Endodermal cell (in vitro differentiated cells): ENCODE data around the gene PROB1. TPM values are rescaled to one million over a fixed set of nuclear protein-coding genes. Genes with fewer than 3 reads are reported as not detected.

ENCODE experiments used
- DNase-seq: peaks from one replicate; pipeline ENCODE4 v3.0.0-alpha.2; 2017
- H3K27ac ChIP-seq: 2 replicates; pipeline ENCODE4 v1.5.1; 2013; ENCODE audit warnings: mild to moderate bottlenecking, low read depth, low read length, moderate library complexity
- H3K27me3 ChIP-seq: 2 replicates; pipeline ENCODE4 v1.6.1; 2013; ENCODE audit warnings: mild to moderate bottlenecking, low read length, moderate library complexity; ENCODE audit not compliant: insufficient read depth, control insufficient read depth, poor library complexity, severe bottlenecking
- H3K36me3 ChIP-seq: 2 replicates; pipeline ENCODE4 v1.7.0; 2013; ENCODE audit warnings: mild to moderate bottlenecking, low read length, moderate library complexity; ENCODE audit not compliant: control insufficient read depth, insufficient read depth
- H3K4me1 ChIP-seq: one replicate; pipeline ENCODE4 v1.7.0; 2013; ENCODE audit warnings: low read length; ENCODE audit not compliant: control insufficient read depth, insufficient read depth
- H3K4me3 ChIP-seq: 2 replicates; pipeline ENCODE4 v1.5.1; 2013; ENCODE audit warnings: mild to moderate bottlenecking, low read length, moderate library complexity
- H3K9ac ChIP-seq: 2 replicates; pipeline ENCODE4 v1.6.1; 2013; ENCODE audit warnings: mild to moderate bottlenecking, low read length, moderate library complexity; ENCODE audit not compliant: poor library complexity, severe bottlenecking; ENCODE audit errors: extremely low read depth
- H3K9me3 ChIP-seq: 2 replicates; pipeline ENCODE4 v1.6.1; 2013; ENCODE audit warnings: mild to moderate bottlenecking, low read length, moderate library complexity; ENCODE audit not compliant: control insufficient read depth
- H3K27ac Mint-ChIP-seq: 2 replicates; pipeline ENCODE4 v1.8.0; 2020; ENCODE audit warnings: mixed read lengths
- H3K27me3 Mint-ChIP-seq: 2 replicates; pipeline ENCODE4 v1.8.0; 2021; ENCODE audit warnings: mild to moderate bottlenecking, mixed read lengths; ENCODE audit not compliant: insufficient read depth
- H3K36me3 Mint-ChIP-seq: 2 replicates; pipeline ENCODE4 v1.8.0; 2020; ENCODE audit warnings: low read depth, mixed read lengths
- H3K4me1 Mint-ChIP-seq: 2 replicates; pipeline ENCODE4 v1.8.0; 2020; ENCODE audit warnings: mixed read lengths
- H3K4me3 Mint-ChIP-seq: 2 replicates; pipeline ENCODE4 v1.8.0; 2020; ENCODE audit warnings: mild to moderate bottlenecking, moderate library complexity, mixed read lengths
- H3K9me3 Mint-ChIP-seq: 2 replicates; pipeline ENCODE4 v1.8.0; 2020; ENCODE audit warnings: mild to moderate bottlenecking, mixed read lengths
- WGBS, 2 experiments: methylation state at CpG; one replicate each; pipeline versions ENCODE4 v1.1.5 to v1.1.7; 2013; ENCODE audit warnings: missing lambda C conversion rate in 2 of 2, mixed read lengths in 1 of 2; ENCODE audit not compliant: insufficient coverage in 1 of 2, insufficient read length in 1 of 2; 5-methylcytosine and 5-hydroxymethylcytosine counted together
- total RNA-seq, 2 donors: library from RNA; stranded (reverse); fragmentation: NEBNext Ultra II Directional in 1 of 2; extraction: Animal tissue kit (Norgen Biotek cat#: 25700) in 1 of 2; gene quantifications; 2 replicates in 1 of 2; 3 replicates in 1 of 2; pipeline ENCODE4 v1.2.1, GENCODE V29; 2021
- TF ChIP-seq, protein P1 (sequence below): fragments of 200-600 bp; sonication (generic); conservative IDR thresholded peaks from 2 replicates; pipeline ENCODE4 v1.5.0; 2021; ENCODE audit warnings: antibody characterized with exemption, mild to moderate bottlenecking

PROB1 gene
- total RNA-seq, 2 donors from 2014 or later = 4.8 to 6.6 TPM

DNA sequence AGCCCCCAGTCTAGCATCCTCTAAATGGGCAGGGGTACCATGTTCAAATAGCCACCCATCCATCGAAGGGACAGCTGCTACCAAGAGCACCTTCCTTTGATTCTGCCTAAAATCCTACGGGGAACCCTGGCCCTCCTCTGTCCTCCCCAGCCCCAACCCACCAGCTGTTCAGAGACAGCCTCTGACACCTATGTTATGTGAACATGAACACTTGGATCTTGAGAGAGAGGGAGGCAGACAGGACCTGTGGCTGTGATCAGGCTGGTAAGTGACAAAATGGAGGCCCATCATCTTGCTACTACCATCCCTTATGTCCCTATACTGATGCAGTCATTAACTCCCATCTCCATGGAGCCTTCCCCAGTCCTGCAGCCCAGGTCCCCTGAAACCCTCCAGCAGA, 20.0 kb downstream of the PROB1 start:
- Mint-ChIP-seq H3K4me1 (no peaks in the 10 kb centered on the region), H3K9me3 (peaks cover 2% of the 10 kb centered on the region), H3K36me3 (peaks cover 35% of the 10 kb centered on the region), H3K27ac (no peak overlapping the region), H3K4me3 (no peak overlapping the region), H3K27me3 (no peaks in the 10 kb centered on the region)
- Histone ChIP-seq H3K4me3 (no peak overlapping the region), H3K4me1 (no peaks in the 10 kb centered on the region), H3K9ac (no peak overlapping the region), H3K27me3 (no peaks in the 10 kb centered on the region), H3K9me3 (no peaks in the 10 kb centered on the region), H3K36me3 (peaks cover 33% of the 10 kb centered on the region), H3K27ac (no peak overlapping the region)
- TF ChIP-seq, protein P1, sequence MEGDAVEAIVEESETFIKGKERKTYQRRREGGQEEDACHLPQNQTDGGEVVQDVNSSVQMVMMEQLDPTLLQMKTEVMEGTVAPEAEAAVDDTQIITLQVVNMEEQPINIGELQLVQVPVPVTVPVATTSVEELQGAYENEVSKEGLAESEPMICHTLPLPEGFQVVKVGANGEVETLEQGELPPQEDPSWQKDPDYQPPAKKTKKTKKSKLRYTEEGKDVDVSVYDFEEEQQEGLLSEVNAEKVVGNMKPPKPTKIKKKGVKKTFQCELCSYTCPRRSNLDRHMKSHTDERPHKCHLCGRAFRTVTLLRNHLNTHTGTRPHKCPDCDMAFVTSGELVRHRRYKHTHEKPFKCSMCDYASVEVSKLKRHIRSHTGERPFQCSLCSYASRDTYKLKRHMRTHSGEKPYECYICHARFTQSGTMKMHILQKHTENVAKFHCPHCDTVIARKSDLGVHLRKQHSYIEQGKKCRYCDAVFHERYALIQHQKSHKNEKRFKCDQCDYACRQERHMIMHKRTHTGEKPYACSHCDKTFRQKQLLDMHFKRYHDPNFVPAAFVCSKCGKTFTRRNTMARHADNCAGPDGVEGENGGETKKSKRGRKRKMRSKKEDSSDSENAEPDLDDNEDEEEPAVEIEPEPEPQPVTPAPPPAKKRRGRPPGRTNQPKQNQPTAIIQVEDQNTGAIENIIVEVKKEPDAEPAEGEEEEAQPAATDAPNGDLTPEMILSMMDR = no peak
- WGBS, 2 experiments = 94 to 100% methylated on average over 1 to 2 of the region's 2 CpGs
- DNase-seq = peak; percentile 51

- Histone ChIP-seq H3K9me3 (no peaks in the 10 kb centered on the region), H3K27ac (no peak overlapping the region), H3K36me3 (peaks cover 57% of the 10 kb centered on the region), H3K4me1 (no peaks in the 10 kb centered on the region), H3K27me3 (no peaks in the 10 kb centered on the region), H3K9ac (no peak overlapping the region), H3K4me3 (no peak overlapping the region)
- TF ChIP-seq, protein P1 = no peak
- WGBS, 2 experiments = 92 to 97% methylated on average over 5 to 7 of the region's 7 CpGs
- peaks cover 52% of the 10 kb centered on the region for H3K36me3 Mint-ChIP-seq
- H3K9me3 Mint-ChIP-seq = peaks cover 2% of the 10 kb centered on the region
- no peaks in the 10 kb centered on the region for H3K27me3 Mint-ChIP-seq
- no peak overlapping the region for H3K4me3 Mint-ChIP-seq
- no peaks in the 10 kb centered on the region for H3K4me1 Mint-ChIP-seq
- no peak for DNase-seq
- no peak overlapping the region for H3K27ac Mint-ChIP-seq
Measured at GRCh38 chr5:139371482-139372435, 23.1 kb downstream of the PROB1 start.

- TF ChIP-seq, protein P1 = no peak
- DNase-seq = no peak
- Mint-ChIP-seq H3K27me3 (no peaks in the 10 kb centered on the region), H3K4me3 (no peak overlapping the region), H3K36me3 (peaks cover 66% of the 10 kb centered on the region), H3K27ac (no peak overlapping the region), H3K9me3 (no peaks in the 10 kb centered on the region), H3K4me1 (no peaks in the 10 kb centered on the region)
- WGBS, 2 experiments = 83% methylated on average over 1 of the region's 1 CpG; no CpG with 5 or more reads in 1 of the 2 experiments
- H3K27me3 ChIP-seq = no peaks in the 10 kb centered on the region
- no peak overlapping the region for H3K27ac ChIP-seq
- no peaks in the 10 kb centered on the region for H3K4me1 ChIP-seq
- H3K36me3 ChIP-seq = peaks cover 80% of the 10 kb centered on the region
- no peak overlapping the region for H3K9ac ChIP-seq
- H3K4me3 ChIP-seq = no peak overlapping the region
- H3K9me3 ChIP-seq = no peaks in the 10 kb centered on the region
Measured at GRCh38 chr5:139369181-139369580, 25.7 kb downstream of the PROB1 start.
